Measurements from ENCODE around the gene XYLB. TPM values are rescaled to one million over a fixed set of nuclear protein-coding genes. Genes with fewer than 3 reads are reported as not detected.

The XYLB gene
- 14.2 and 18.5 TPM in 2 replicates for total RNA-seq (2014; rRNA removed; shearing (Covaris generic))

DNA sequence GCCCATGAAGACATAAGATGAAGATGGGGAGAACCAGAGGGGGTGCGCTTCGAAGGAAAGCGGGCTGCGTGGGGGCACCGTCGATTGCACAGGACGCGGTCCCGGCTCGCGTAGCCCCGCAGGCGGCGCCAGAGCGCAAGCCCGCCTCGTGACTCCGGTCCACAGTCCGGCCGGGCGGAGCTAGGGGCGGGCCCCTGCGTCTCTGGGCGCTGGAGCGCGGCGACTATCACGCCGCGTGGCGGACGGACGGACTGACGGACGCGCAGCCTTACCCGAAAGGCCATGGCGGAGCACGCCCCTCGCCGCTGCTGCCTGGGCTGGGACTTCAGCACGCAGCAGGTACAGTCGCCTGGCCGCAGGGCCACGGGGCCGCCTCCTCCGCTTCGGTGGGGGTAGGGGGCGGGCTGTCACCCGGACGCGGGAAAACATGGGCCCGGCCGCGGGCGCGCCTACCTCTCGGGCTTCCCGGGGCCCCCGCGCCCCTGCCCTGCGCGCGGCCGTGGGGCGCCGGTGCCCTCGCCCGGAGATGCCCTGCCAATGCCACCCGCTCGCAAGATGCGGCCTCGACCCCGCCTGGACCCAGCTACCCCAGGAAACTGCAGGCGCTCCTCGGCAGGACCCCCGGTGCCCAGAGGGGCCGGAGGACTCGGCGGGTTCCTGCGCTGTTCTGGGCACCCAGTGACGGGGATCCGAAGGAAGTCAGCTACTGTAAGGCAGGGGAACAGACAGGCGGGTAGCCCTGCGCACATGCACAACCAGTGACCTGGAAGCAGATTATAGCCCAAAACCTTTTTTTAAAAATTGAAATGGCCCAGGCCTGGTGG, at the start of gene XYLB:
XYLB (plus strand) TSS at position 199 of the 824 bp plus-strand sequence; CDS start at position 283, 84 bp downstream.

DNA sequence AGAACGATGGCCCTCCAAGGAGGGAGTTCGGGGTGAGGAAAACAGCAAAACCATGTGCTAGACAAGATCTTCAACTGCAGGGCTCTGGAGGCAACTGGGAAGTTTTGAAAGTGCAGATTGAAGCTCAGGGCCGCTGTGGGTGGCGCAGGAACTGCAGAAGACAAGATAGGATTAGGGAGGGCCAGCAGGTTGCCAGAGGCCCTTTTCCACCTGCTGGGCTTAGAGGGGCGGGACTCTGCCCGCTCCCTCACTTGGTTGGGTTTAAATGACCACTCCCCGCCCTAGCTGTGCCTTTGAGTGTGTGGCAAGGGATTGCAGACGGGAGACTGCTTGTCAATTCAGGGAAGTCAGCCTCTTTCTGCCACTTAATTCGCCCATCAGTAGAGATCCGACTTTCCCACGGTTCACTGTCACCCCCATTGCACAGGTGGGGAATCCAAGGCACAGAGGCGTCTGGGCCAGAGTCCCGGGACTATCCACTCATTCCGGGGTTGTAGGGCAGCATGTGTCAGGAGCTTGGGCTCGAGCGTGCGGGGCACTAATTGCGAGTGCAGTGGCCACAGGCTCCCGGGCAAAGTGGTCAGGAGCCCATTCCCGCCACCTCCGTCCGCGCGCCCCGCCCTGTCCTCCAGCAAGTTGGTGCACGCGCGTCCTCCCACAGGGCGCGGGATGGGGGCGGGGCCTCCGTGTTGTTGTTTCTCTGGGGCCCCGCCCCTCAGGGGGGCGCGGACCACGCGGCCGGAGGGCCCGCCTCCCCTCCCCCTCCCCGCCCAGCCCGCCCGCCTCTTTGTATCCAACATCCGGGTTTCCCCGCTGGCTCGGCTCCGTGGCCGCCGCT, 106.7 kb downstream of the XYLB start, which contains the start of gene ACVR2B:
ACVR2B (plus strand) TSS at position 816 of the 838 bp plus-strand sequence. CDS start 433 bp downstream, outside the sequence.

Small RNA genes lying within 50 kb of the gene (small RNA-seq; reads per million reads assigned to genes)
- not detected for gene RNU6-235P

Other genes starting within 250 kb of the XYLB start
- 17.7 and 26.8 TPM in 2 replicates for gene ACAA1, start 209.7 kb upstream of the XYLB start, total RNA-seq (2014; rRNA removed; shearing (Covaris generic))
- gene MYD88, start 208.1 kb upstream of the XYLB start, total RNA-seq (2014; rRNA removed; shearing (Covaris generic)): 3.3 and 5.5 TPM in 2 replicates
- gene OXSR1, start 181.2 kb upstream of the XYLB start, total RNA-seq (2014; rRNA removed; shearing (Covaris generic)): 39.6 and 40.4 TPM in 2 replicates
- 0.26 and 0.29 TPM in 2 replicates for gene SLC22A13, start 81.0 kb upstream of the XYLB start, total RNA-seq (2014; rRNA removed; shearing (Covaris generic))
- 0.29 TPM in 1 of 2 replicates, not detected in the other for gene SLC22A14, start 64.5 kb upstream of the XYLB start, total RNA-seq (2014; rRNA removed; shearing (Covaris generic))
- 7.0 and 7.1 TPM in 2 replicates for gene ACVR2B, start 107.1 kb downstream of the XYLB start, total RNA-seq (2014; rRNA removed; shearing (Covaris generic))
- 11.9 and 16.1 TPM in 2 replicates for gene EXOG, start 149.6 kb downstream of the XYLB start, total RNA-seq (2014; rRNA removed; shearing (Covaris generic))